OCI-LY7 (cell line): ENCODE measurements around the gene ITIH4. TPM values are rescaled to one million over a fixed set of nuclear protein-coding genes. Genes with fewer than 3 reads are reported as not detected.

Source experiments
- BruUV-seq: library from RNA; stranded (reverse); fragments of 400-500 nt; replicated peaks from 2 replicates; lab custom pipeline; 2021; lab: Mats Ljungman, UMichigan
- CTCF ChIA-PET: fragments of 300-600 bp; sonication (Branson Sonifier 250); formaldehyde crosslinking; loops from one replicate; lab custom pipeline; 2022; ENCODE audit warnings: antibody characterized with exemption; ENCODE audit not compliant: unreplicated experiment; lab: Charles Lee
- POLR2A ChIA-PET: fragments of 300-600 bp; sonication (Branson Sonifier 250); formaldehyde crosslinking; loops from one replicate; lab custom pipeline; 2022; ENCODE audit warnings: antibody characterized with exemption; lab: Charles Lee
- DNase-seq: peaks from one replicate; pipeline ENCODE4 v3.0.0-alpha.2; 2015; ENCODE audit warnings: low spot score
- H2AFZ ChIP-seq: fragments of 200-600 bp; sonication (generic), shearing (Covaris generic); 2 replicates; pipeline ENCODE4 v1.6.1; 2014; ENCODE audit warnings: mild to moderate bottlenecking, antibody characterized with exemption, low read length, moderate library complexity
- H3K27ac ChIP-seq: fragments of 200-600 bp; sonication (generic); 2 replicates; pipeline ENCODE4 v1.5.1; 2014; ENCODE audit warnings: mixed run types, low read depth, mild to moderate bottlenecking, moderate library complexity, low read length, inconsistent platforms; ENCODE audit not compliant: poor library complexity, severe bottlenecking
- H3K36me3 ChIP-seq: fragments of 200-600 bp; sonication (generic); 2 replicates; pipeline ENCODE4 v1.6.1; 2014; ENCODE audit warnings: mild to moderate bottlenecking, antibody characterized with exemption, low read length, moderate library complexity, mixed read lengths; ENCODE audit not compliant: insufficient read depth
- H3K4me1 ChIP-seq: fragments of 200-600 bp; sonication (generic); 2 replicates; pipeline ENCODE4 v1.5.1; 2014; ENCODE audit warnings: mild to moderate bottlenecking, low read length; ENCODE audit not compliant: insufficient read depth, poor library complexity, severe bottlenecking
- H3K4me2 ChIP-seq: fragments of 200-600 bp; sonication (generic); 2 replicates; pipeline ENCODE4 v1.6.1; 2014; ENCODE audit warnings: mild to moderate bottlenecking, low read length
- H3K4me3 ChIP-seq: fragments of 200-600 bp; sonication (generic); 2 replicates; pipeline ENCODE4 v1.5.1; 2014; ENCODE audit warnings: mild to moderate bottlenecking, low read depth, low read length; ENCODE audit not compliant: poor library complexity, severe bottlenecking
- H3K79me2 ChIP-seq: fragments of 200-600 bp; sonication (generic); 2 replicates; pipeline ENCODE4 v1.6.1; 2016; ENCODE audit warnings: low read depth, mild to moderate bottlenecking, low read length, moderate library complexity, mixed read lengths; ENCODE audit not compliant: insufficient read depth
- H3K9me2 ChIP-seq: fragments of 200-600 bp; sonication (generic); 2 replicates; pipeline ENCODE4 v1.6.1; 2016; ENCODE audit warnings: mild to moderate bottlenecking, low read length, mixed read lengths; ENCODE audit not compliant: insufficient read depth
- H3K9me3 ChIP-seq: fragments of 200-600 bp; sonication (generic); 2 replicates; pipeline ENCODE4 v1.6.1; 2014; ENCODE audit warnings: mild to moderate bottlenecking, mixed run types, low read length, mixed read lengths
- H4K20me1 ChIP-seq: fragments of 200-600 bp; sonication (generic); 2 replicates; pipeline ENCODE4 v1.6.1; 2014; ENCODE audit warnings: mild to moderate bottlenecking, antibody characterized with exemption, low read length, moderate library complexity, mixed read lengths; ENCODE audit not compliant: insufficient read depth
- EZH2phosphoT487 ChIP-seq: fragments of 200-600 bp; sonication (generic); IDR thresholded peaks from 2 replicates; pipeline ENCODE4 v1.6.1; 2018; ENCODE audit warnings: low read depth, borderline replicate concordance, mild to moderate bottlenecking, mixed run types, antibody characterized with exemption, low read length, moderate library complexity, mixed read lengths
- intact Hi-C: fragments of 100-400 bp; cut with micrococcal nuclease; formaldehyde crosslinking; loops from one replicate; pipeline ENCODE4 v1.10.0; 2022; ENCODE audit not compliant: unreplicated experiment
- total RNA-seq, 2 experiments: library from RNA; depleted of rRNA in 1 of 2; stranded (reverse); fragments of >200 nt in 1 of 2; shearing (Covaris generic) in 1 of 2; gene quantifications; 2 replicates each; pipeline ENCODE4 v1.2.3, GENCODE V29; 2014 to 2022
- TF ChIP-seq, protein P1 (sequence below): fragments of 200-600 bp; sonication (generic); conservative IDR thresholded peaks from 2 replicates; pipeline ENCODE4 v1.5.1; 2014; ENCODE audit warnings: mild to moderate bottlenecking, antibody characterized with exemption, low read length, moderate library complexity, mixed read lengths

The ITIH4 gene
- total RNA-seq, 2 experiments from 2014 or later = 2.1 to 2.2 TPM

DNA sequence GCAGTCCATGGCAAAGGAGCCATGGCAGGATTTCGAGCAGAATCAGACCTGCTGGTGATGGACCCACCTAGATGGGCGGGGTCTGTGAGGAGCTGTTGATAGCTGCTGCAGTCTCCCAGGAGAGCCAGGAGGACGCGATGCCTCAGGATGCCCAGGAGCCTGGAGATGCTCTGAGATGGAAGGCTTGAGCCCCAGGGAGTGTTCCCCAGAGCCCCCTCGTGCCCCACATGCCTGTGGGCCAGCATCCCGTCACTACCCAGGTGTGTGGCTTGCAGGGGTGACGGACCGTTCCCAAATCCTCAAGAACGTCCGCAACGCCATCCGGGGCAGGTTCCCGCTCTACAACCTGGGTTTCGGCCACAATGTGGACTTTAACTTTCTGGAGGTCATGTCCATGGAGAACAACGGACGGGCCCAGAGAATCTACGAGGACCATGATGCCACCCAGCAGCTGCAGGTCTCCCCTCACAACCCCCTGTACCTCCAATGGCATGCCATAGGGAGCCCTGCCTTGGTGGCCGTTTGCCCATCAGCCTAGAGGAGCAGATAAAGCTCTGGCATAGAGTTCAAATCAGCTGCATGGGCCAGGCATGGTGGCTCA, 46.4 kb downstream of the ITIH4 start:
- CTCF ChIA-PET = no interaction called here

DNA sequence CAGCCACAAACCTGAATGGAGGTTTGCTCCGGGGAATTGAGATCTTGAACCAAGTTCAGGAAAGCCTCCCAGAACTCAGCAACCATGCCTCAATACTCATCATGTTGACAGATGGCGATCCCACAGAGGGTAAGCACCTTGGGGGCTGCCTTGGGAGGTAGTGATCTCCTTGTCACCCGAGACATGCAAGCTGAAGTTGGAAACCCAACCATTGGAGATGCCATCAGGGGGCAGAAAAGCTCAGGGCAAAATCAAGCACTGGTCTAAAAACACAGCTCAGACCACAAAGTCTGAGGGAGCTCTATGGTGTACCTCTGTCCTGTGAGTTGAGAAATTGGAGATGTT, 47.3 kb downstream of the ITIH4 start:
- POLR2A ChIA-PET = no interaction called here
- Histone ChIP-seq H3K27ac (no peak overlapping the region), H2AFZ (no peak overlapping the region), H3K4me3 (no peak overlapping the region), H3K79me2 (no peaks in the 10 kb centered on the region), H3K36me3 (no peaks in the 10 kb centered on the region), H4K20me1 (no peaks in the 10 kb centered on the region), H3K9me3 (no peaks in the 10 kb centered on the region), H3K9me2 (no peaks in the 10 kb centered on the region), H3K4me2 (no peak overlapping the region), H3K4me1 (peaks cover 5% of the 10 kb centered on the region)
- CTCF ChIA-PET = interaction anchor here (0.6 to 1.0 kb wide), 2 partner anchors 18 to 263 kb away, joined by 3 to 4 read pairs; partner anchors contain the start of gene SFMBT1
- TF ChIP-seq, protein P1, sequence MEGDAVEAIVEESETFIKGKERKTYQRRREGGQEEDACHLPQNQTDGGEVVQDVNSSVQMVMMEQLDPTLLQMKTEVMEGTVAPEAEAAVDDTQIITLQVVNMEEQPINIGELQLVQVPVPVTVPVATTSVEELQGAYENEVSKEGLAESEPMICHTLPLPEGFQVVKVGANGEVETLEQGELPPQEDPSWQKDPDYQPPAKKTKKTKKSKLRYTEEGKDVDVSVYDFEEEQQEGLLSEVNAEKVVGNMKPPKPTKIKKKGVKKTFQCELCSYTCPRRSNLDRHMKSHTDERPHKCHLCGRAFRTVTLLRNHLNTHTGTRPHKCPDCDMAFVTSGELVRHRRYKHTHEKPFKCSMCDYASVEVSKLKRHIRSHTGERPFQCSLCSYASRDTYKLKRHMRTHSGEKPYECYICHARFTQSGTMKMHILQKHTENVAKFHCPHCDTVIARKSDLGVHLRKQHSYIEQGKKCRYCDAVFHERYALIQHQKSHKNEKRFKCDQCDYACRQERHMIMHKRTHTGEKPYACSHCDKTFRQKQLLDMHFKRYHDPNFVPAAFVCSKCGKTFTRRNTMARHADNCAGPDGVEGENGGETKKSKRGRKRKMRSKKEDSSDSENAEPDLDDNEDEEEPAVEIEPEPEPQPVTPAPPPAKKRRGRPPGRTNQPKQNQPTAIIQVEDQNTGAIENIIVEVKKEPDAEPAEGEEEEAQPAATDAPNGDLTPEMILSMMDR = no peak
- no peak for TF ChIP-seq EZH2phosphoT487
- no TSS peak for BruUV-seq
- intact Hi-C loops = no loop called here
- DNase-seq = no peak

More for the DNA sequence above, 46.4 kb downstream of the ITIH4 start:
- POLR2A ChIA-PET = no interaction called here
- Histone ChIP-seq H3K4me3 (no peak overlapping the region), H2AFZ (no peak overlapping the region), H3K9me3 (no peaks in the 10 kb centered on the region), H3K9me2 (no peaks in the 10 kb centered on the region), H3K36me3 (no peaks in the 10 kb centered on the region), H3K4me1 (peaks cover 5% of the 10 kb centered on the region), H3K4me2 (no peak overlapping the region), H3K79me2 (no peaks in the 10 kb centered on the region), H4K20me1 (no peaks in the 10 kb centered on the region), H3K27ac (no peak overlapping the region)
- DNase-seq = no peak
- intact Hi-C loops = no loop called here
- no TSS peak for BruUV-seq
- TF ChIP-seq, protein P1 = no peak
- no peak for TF ChIP-seq EZH2phosphoT487

DNA sequence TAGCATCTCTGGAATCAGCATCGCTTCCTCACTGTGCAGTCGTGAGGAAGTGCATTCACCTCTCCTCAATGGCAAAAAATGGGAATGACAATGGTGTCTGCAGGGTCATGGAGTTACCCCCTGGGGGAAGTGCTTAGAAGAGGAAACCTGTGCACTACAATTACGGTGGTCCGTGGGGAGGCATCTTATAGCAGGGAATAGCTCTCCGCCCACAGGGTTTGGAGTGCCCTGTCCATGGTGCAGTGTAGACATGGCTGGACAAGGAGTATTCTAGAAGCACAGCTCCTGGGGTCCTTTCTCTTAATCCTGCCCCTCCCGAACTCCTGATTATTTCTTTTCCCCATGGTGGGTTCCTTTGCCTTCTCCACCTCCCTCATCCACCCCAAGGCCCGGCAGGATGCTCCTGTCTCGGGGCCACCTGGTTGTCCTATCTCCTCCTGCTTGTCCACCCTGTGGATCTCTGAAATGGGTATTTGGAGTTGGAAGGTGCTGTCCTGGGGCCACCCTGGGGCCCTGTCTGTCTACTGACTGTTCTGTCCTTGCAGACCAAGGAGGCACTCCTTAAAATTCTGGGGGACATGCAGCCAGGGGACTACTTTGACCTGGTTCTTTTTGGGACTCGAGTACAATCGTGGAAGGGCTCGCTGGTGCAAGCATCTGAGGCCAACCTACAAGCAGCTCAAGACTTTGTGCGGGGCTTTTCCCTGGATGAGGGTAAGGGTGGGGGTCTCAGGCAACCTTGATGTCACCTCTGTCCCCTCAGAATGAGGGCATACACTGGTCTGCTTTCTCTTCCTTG, 47.9 kb downstream of the ITIH4 start:
- no peak for TF ChIP-seq EZH2phosphoT487
- TF ChIP-seq, protein P1 = no peak
- no peaks in the 10 kb centered on the region for H3K9me3 ChIP-seq
- POLR2A ChIA-PET = no interaction called here
- CTCF ChIA-PET = interaction anchor here (1.0 kb wide), 1 partner anchor 18 kb away, joined by 3 read pairs; no protein-coding TSS in a partner anchor
- no TSS peak for BruUV-seq
- no peak for DNase-seq
- intact Hi-C loops = no loop called here
- no peaks in the 10 kb centered on the region for H3K9me2 ChIP-seq
- peaks cover 5% of the 10 kb centered on the region for H3K4me1 ChIP-seq
- H2AFZ ChIP-seq = no peak overlapping the region
- no peaks in the 10 kb centered on the region for H4K20me1 ChIP-seq
- no peak overlapping the region for H3K4me2 ChIP-seq
- H3K4me3 ChIP-seq = no peak overlapping the region
- H3K36me3 ChIP-seq = no peaks in the 10 kb centered on the region
- H3K79me2 ChIP-seq = no peaks in the 10 kb centered on the region
- no peak overlapping the region for H3K27ac ChIP-seq
